ENCODE results near the gene EPHA3.

The EPHA3 gene

GRCh38 chr3:89234620-89235019 lies 127.2 kb downstream of the EPHA3 start:
- no peak for DNase-seq

GRCh38 chr3:89238846-89239245 lies 131.4 kb downstream of the EPHA3 start:
- no peak for DNase-seq

GRCh38 chr3:89239774-89240173 lies 132.4 kb downstream of the EPHA3 start:
- no peak for DNase-seq

GRCh38 chr3:89245612-89246011 lies 138.2 kb downstream of the EPHA3 start:
- no peak for DNase-seq

- no peak for DNase-seq
Observed at GRCh38 chr3:89246326-89246725, 138.9 kb downstream of the EPHA3 start.

GRCh38 chr3:89250742-89251141 lies 143.3 kb downstream of the EPHA3 start:
- DNase-seq = no peak

GRCh38 chr3:89252016-89252415 lies 144.6 kb downstream of the EPHA3 start:
- no peak for DNase-seq

GRCh38 chr3:89252860-89253259 lies 145.4 kb downstream of the EPHA3 start:
- DNase-seq = no peak

- no peak for DNase-seq
Observed at GRCh38 chr3:89256395-89256794, 149.0 kb downstream of the EPHA3 start.

- DNase-seq = no peak
Observed at GRCh38 chr3:89256882-89257281, 149.5 kb downstream of the EPHA3 start.

GRCh38 chr3:89260721-89261120 lies 153.3 kb downstream of the EPHA3 start:
- DNase-seq = no peak

- DNase-seq = no peak
Observed at GRCh38 chr3:89261673-89262072, 154.3 kb downstream of the EPHA3 start.

- DNase-seq = no peak
Observed at GRCh38 chr3:89262309-89262929, 155.0 kb downstream of the EPHA3 start.

- DNase-seq = no peak
Observed at GRCh38 chr3:89264037-89264560, 156.7 kb downstream of the EPHA3 start.

- DNase-seq = no peak
Observed at GRCh38 chr3:89266074-89266473, 158.7 kb downstream of the EPHA3 start.

GRCh38 chr3:89268059-89268458 lies 160.6 kb downstream of the EPHA3 start:
- no peak for DNase-seq

- no peak for DNase-seq
Observed at GRCh38 chr3:89270201-89270600, 162.8 kb downstream of the EPHA3 start.

GRCh38 chr3:89275001-89275400 lies 167.6 kb downstream of the EPHA3 start:
- DNase-seq = no peak

- DNase-seq = no peak
Observed at GRCh38 chr3:89276116-89276515, 168.7 kb downstream of the EPHA3 start.

GRCh38 chr3:89278302-89279025 lies 171.0 kb downstream of the EPHA3 start:
- DNase-seq = no peak

GRCh38 chr3:89280301-89280700 lies 172.9 kb downstream of the EPHA3 start:
- DNase-seq = no peak

- DNase-seq = no peak
Observed at GRCh38 chr3:89280822-89281365, 173.5 kb downstream of the EPHA3 start.

- no peak for DNase-seq
Observed at GRCh38 chr3:89287902-89288508, 180.6 kb downstream of the EPHA3 start.

Measured in inflammatory macrophage treated with lipopolysaccharide for 4 hours (primary cell).